SH-SY5Y (cell line): ENCODE results near the gene PPM1H.

ENCODE experiments used
- GATA2 ChIP-seq: IDR thresholded peaks from 2 replicates; pipeline ENCODE4 v1.6.1; 2011; ENCODE audit warnings: mild to moderate bottlenecking, low read depth, low read length
- GATA3 ChIP-seq: IDR thresholded peaks from 2 replicates; pipeline ENCODE4 v1.6.1; 2011; ENCODE audit warnings: low read depth, mild to moderate bottlenecking, low read length, moderate library complexity

- no peak for TF ChIP-seq GATA3
- TF ChIP-seq GATA2, result no peak
Observed at GRCh38 chr12:62934239-62934798, 631 bp downstream of the PPM1H start.
